HepG2 (cell line): ENCODE data around the gene CNKSR3. TPM values are rescaled to one million over a fixed set of nuclear protein-coding genes. Genes with fewer than 3 reads are reported as not detected.

ENCODE experiments used
- E2F1 ChIP-seq: sonication (generic); formaldehyde crosslinking; IDR thresholded peaks from 2 replicates; pipeline ENCODE4 v1.5.0; 2020; ENCODE audit warnings: missing genetic modification reagents
- FOSL1 ChIP-seq: sonication (generic); formaldehyde crosslinking; IDR thresholded peaks from 2 replicates; pipeline ENCODE4 v1.9.0; 2021; ENCODE audit warnings: missing genetic modification reagents, borderline replicate concordance
- GATAD2A ChIP-seq: IDR thresholded peaks from 2 replicates; pipeline ENCODE4 v1.6.1; 2016
- HNF4A ChIP-seq: sonication (generic); formaldehyde crosslinking; IDR thresholded peaks from 2 replicates; pipeline ENCODE4 v1.4.0; 2020; ENCODE audit warnings: missing genetic modification reagents
- KDM1A ChIP-seq: IDR thresholded peaks from 2 replicates; pipeline ENCODE4 v1.6.1; 2016; ENCODE audit warnings: missing compliant biosample characterization
- KDM5B ChIP-seq: sonication (generic); formaldehyde crosslinking; IDR thresholded peaks from 2 replicates; pipeline ENCODE4 v1.4.0; 2020; ENCODE audit warnings: missing genetic modification reagents, mild to moderate bottlenecking, borderline replicate concordance
- MBD4 ChIP-seq: IDR thresholded peaks from 2 replicates; pipeline ENCODE4 v1.6.1; 2012; ENCODE audit warnings: low read length, inconsistent platforms, borderline replicate concordance
- MTA1 ChIP-seq: sonication (generic); formaldehyde crosslinking; IDR thresholded peaks from 2 replicates; pipeline ENCODE4 v1.4.0; 2020; ENCODE audit warnings: missing genetic modification reagents, mild to moderate bottlenecking, borderline replicate concordance
- SALL1 ChIP-seq: sonication (generic); formaldehyde crosslinking; IDR thresholded peaks from 2 replicates; pipeline ENCODE4 v1.8.0; 2022; ENCODE audit warnings: mild to moderate bottlenecking, missing genetic modification reagents
- THAP11 ChIP-seq: IDR thresholded peaks from 2 replicates; pipeline ENCODE4 v1.6.1; 2016; ENCODE audit warnings: missing biosample characterization, missing genetic modification reagents
- ZFP36 ChIP-seq: fragments of 150-350 bp; IDR thresholded peaks from 2 replicates; pipeline ENCODE4 v1.6.1; 2018; ENCODE audit warnings: borderline replicate concordance, low read length, low read depth; ENCODE audit not compliant: partially characterized antibody
- ZNF432 ChIP-seq: sonication (generic); formaldehyde crosslinking; IDR thresholded peaks from 2 replicates; pipeline ENCODE4 v1.5.0; 2020; ENCODE audit warnings: missing genetic modification reagents, mild to moderate bottlenecking, borderline replicate concordance
- ZNF644 ChIP-seq: IDR thresholded peaks from 2 replicates; pipeline ENCODE4 v1.6.1; 2016; ENCODE audit warnings: low read depth
- ZSCAN25 ChIP-seq: sonication (generic); formaldehyde crosslinking; IDR thresholded peaks from 2 replicates; pipeline ENCODE4 v1.8.0; 2022; ENCODE audit warnings: mild to moderate bottlenecking, missing genetic modification reagents
- polyA plus RNA-seq, 8 experiments: library from polyadenylated mRNA; depleted of rRNA in 3 of 8; stranded (reverse) in 7 of 8; unstranded in 1 of 8; fragments of >200 nt; fragmentation: Illumina TruSeq in 4 of 8; extraction: Trizol in 4 of 8; gene quantifications; 2 replicates each; pipeline versions ENCODE4 v1.2.1 to v1.2.3, GENCODE V29; 2011 to 2016; ENCODE audit warnings: low read depth in 4 of 8, missing spikeins in 1 of 8, mixed read lengths in 1 of 8; ENCODE audit not compliant: insufficient read depth in 1 of 8
- total RNA-seq, 5 experiments: library from RNA; depleted of rRNA; stranded (reverse); fragments of >200 nt; fragmentation: Illumina TruSeq; extraction: Trizol; gene quantifications; 2 replicates each; pipeline ENCODE4 v1.2.3, GENCODE V29; 2016; ENCODE audit warnings: low read depth in 1 of 5
- TF ChIP-seq, protein P1 (sequence below): sonication (generic); formaldehyde crosslinking; IDR thresholded peaks from 2 replicates; pipeline ENCODE4 v1.8.0; 2022; ENCODE audit warnings: mild to moderate bottlenecking, missing genetic modification reagents, moderate library complexity
- TF ChIP-seq, protein P2 (sequence below): sonication (generic); formaldehyde crosslinking; IDR thresholded peaks from 2 replicates; pipeline ENCODE4 v1.4.0; 2020; ENCODE audit warnings: missing genetic modification reagents
- TF ChIP-seq, protein P3 (sequence below): sonication (generic); formaldehyde crosslinking; conservative IDR thresholded peaks from 2 replicates; pipeline ENCODE4 v1.8.1; 2023; ENCODE audit warnings: missing genetic modification reagents
- TF ChIP-seq, protein P4 (sequence below): sonication (generic); formaldehyde crosslinking; IDR thresholded peaks from 2 replicates; pipeline ENCODE4 v1.4.0; 2020; ENCODE audit warnings: mild to moderate bottlenecking, missing genetic modification reagents
- TF ChIP-seq, protein P5 (sequence below): sonication (generic); formaldehyde crosslinking; IDR thresholded peaks from 2 replicates; pipeline ENCODE4 v1.5.0; 2020; ENCODE audit warnings: mild to moderate bottlenecking, missing genetic modification reagents

The CNKSR3 gene
- total and polyA plus RNA-seq, 2 of the 13 experiments (the other 11 are each of a cell fraction or from before 2014, with no cell fraction given): 9.2 to 38.6 TPM

- TF ChIP-seq, protein P1, sequence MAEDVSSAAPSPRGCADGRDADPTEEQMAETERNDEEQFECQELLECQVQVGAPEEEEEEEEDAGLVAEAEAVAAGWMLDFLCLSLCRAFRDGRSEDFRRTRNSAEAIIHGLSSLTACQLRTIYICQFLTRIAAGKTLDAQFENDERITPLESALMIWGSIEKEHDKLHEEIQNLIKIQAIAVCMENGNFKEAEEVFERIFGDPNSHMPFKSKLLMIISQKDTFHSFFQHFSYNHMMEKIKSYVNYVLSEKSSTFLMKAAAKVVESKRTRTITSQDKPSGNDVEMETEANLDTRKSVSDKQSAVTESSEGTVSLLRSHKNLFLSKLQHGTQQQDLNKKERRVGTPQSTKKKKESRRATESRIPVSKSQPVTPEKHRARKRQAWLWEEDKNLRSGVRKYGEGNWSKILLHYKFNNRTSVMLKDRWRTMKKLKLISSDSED (CRISPR knock-in tag): no peak
- TF ChIP-seq HNF4A: peak; percentile 38; the same call in 1 of the 2 replicates
- peak; percentile 68; the same call in 1 of the 2 replicates for TF ChIP-seq KDM1A (CRISPR knock-in tag)
- no peak for TF ChIP-seq ZNF432
- no peak for TF ChIP-seq MTA1 (CRISPR knock-in tag)
- no peak for TF ChIP-seq KDM5B (CRISPR knock-in tag)
- no peak for TF ChIP-seq ZFP36
- TF ChIP-seq, protein P2, sequence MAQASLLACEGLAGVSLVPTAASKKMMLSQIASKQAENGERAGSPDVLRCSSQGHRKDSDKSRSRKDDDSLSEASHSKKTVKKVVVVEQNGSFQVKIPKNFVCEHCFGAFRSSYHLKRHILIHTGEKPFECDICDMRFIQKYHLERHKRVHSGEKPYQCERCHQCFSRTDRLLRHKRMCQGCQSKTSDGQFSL (CRISPR knock-in tag): no peak
- TF ChIP-seq FOSL1 (CRISPR knock-in tag): peak; percentile 61
- TF ChIP-seq, protein P3, sequence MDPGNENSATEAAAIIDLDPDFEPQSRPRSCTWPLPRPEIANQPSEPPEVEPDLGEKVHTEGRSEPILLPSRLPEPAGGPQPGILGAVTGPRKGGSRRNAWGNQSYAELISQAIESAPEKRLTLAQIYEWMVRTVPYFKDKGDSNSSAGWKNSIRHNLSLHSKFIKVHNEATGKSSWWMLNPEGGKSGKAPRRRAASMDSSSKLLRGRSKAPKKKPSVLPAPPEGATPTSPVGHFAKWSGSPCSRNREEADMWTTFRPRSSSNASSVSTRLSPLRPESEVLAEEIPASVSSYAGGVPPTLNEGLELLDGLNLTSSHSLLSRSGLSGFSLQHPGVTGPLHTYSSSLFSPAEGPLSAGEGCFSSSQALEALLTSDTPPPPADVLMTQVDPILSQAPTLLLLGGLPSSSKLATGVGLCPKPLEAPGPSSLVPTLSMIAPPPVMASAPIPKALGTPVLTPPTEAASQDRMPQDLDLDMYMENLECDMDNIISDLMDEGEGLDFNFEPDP (CRISPR knock-in tag): no peak
- peak; percentile 54; the same call in 1 of the 2 replicates for TF ChIP-seq GATAD2A (CRISPR knock-in tag)
- TF ChIP-seq ZSCAN25 (CRISPR knock-in tag): no peak
- TF ChIP-seq, protein P4, sequence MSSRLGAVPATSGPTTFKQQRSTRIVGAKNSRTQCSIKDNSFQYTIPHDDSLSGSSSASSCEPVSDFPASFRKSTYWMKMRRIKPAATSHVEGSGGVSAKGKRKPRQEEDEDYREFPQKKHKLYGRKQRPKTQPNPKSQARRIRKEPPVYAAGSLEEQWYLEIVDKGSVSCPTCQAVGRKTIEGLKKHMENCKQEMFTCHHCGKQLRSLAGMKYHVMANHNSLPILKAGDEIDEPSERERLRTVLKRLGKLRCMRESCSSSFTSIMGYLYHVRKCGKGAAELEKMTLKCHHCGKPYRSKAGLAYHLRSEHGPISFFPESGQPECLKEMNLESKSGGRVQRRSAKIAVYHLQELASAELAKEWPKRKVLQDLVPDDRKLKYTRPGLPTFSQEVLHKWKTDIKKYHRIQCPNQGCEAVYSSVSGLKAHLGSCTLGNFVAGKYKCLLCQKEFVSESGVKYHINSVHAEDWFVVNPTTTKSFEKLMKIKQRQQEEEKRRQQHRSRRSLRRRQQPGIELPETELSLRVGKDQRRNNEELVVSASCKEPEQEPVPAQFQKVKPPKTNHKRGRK (CRISPR knock-in tag): no peak
- no peak for TF ChIP-seq MBD4
- TF ChIP-seq ZNF644 (CRISPR knock-in tag): no peak
- TF ChIP-seq SALL1 (CRISPR knock-in tag): 0 out of 2 replicates have a peak, but pooled peaks have one; percentile 36
- TF ChIP-seq, protein P5, sequence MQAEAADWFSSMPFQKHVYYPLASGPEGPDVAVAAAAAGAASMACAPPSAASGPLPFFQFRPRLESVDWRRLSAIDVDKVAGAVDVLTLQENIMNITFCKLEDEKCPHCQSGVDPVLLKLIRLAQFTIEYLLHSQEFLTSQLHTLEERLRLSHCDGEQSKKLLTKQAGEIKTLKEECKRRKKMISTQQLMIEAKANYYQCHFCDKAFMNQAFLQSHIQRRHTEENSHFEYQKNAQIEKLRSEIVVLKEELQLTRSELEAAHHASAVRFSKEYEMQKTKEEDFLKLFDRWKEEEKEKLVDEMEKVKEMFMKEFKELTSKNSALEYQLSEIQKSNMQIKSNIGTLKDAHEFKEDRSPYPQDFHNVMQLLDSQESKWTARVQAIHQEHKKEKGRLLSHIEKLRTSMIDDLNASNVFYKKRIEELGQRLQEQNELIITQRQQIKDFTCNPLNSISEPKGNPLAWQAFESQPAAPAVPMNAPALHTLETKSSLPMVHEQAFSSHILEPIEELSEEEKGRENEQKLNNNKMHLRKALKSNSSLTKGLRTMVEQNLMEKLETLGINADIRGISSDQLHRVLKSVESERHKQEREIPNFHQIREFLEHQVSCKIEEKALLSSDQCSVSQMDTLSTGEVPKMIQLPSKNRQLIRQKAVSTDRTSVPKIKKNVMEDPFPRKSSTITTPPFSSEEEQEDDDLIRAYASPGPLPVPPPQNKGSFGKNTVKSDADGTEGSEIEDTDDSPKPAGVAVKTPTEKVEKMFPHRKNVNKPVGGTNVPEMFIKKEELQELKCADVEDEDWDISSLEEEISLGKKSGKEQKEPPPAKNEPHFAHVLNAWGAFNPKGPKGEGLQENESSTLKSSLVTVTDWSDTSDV (CRISPR knock-in tag): no peak
- TF ChIP-seq THAP11 (CRISPR knock-in tag): no peak
- TF ChIP-seq E2F1: no peak
These were observed 123.4 kb downstream of the CNKSR3 start (continued) for GRCh38 chr6:154386848-154387717.
